SU-DHL-6 (cell line): ENCODE data around the gene PYY.

ENCODE experiments used
- H2AFZ ChIP-seq: fragments of 200-600 bp; sonication (generic); 2 replicates; pipeline ENCODE4 v1.6.1; 2014; ENCODE audit warnings: low read depth, mild to moderate bottlenecking, moderate library complexity, mixed read lengths, antibody characterized with exemption, low read length; ENCODE audit not compliant: severe bottlenecking
- H3F3A ChIP-seq: fragments of 200-600 bp; shearing (Covaris generic); 2 replicates; pipeline ENCODE4 v1.6.0; 2016; ENCODE audit warnings: antibody characterized with exemption, mild to moderate bottlenecking; ENCODE audit not compliant: insufficient read depth
- H3K27ac ChIP-seq: fragments of 200-600 bp; sonication (generic); 2 replicates; pipeline ENCODE4 v1.5.1; 2016; ENCODE audit warnings: low read depth, mild to moderate bottlenecking, low read length, moderate library complexity, mixed read lengths
- H3K27me3 ChIP-seq: fragments of 200-600 bp; sonication (generic), shearing (Covaris generic); 2 replicates; pipeline ENCODE4 v1.6.0; 2014; ENCODE audit warnings: mild to moderate bottlenecking, low read length
- H3K36me3 ChIP-seq: fragments of 200-600 bp; sonication (generic); 2 replicates; pipeline ENCODE4 v1.6.1; 2014; ENCODE audit warnings: mild to moderate bottlenecking, low read length, mixed read lengths
- H3K4me2 ChIP-seq: fragments of 300-600, 200-600 bp; shearing (Covaris generic), sonication (generic); 2 replicates; pipeline ENCODE4 v1.6.0; 2014; ENCODE audit warnings: low read length, low read depth, mild to moderate bottlenecking; ENCODE audit not compliant: poor library complexity, severe bottlenecking
- H3K4me3 ChIP-seq: fragments of 200-600 bp; sonication (generic); 2 replicates; pipeline ENCODE4 v1.5.1; 2014; ENCODE audit warnings: antibody characterized with exemption, low read length, mild to moderate bottlenecking, mixed read lengths; ENCODE audit not compliant: insufficient read depth, poor library complexity, severe bottlenecking
- H3K79me2 ChIP-seq: fragments of 200-600 bp; sonication (generic); 2 replicates; pipeline ENCODE4 v1.6.1; 2014; ENCODE audit warnings: mild to moderate bottlenecking, low read length, moderate library complexity; ENCODE audit not compliant: insufficient read depth
- H3K9ac ChIP-seq: fragments of 200-600 bp; sonication (generic); 2 replicates; pipeline ENCODE4 v1.7.0; 2014; ENCODE audit warnings: mild to moderate bottlenecking, low read length
- H3K9me2 ChIP-seq: fragments of 200-600 bp; sonication (generic); replicated peaks from 2 replicates; pipeline ENCODE4 v1.6.1; 2014; ENCODE audit warnings: low read length; ENCODE audit not compliant: insufficient read depth
- H3K9me3 ChIP-seq: fragments of 200-600 bp; sonication (generic); 2 replicates; pipeline ENCODE4 v1.6.1; 2014; ENCODE audit warnings: low read length, mixed read lengths; ENCODE audit not compliant: insufficient read depth
- H4K20me1 ChIP-seq: fragments of 200-600 bp; sonication (generic); 2 replicates; pipeline ENCODE4 v1.6.1; 2014; ENCODE audit warnings: low read depth, mild to moderate bottlenecking, antibody characterized with exemption, low read length, moderate library complexity, mixed read lengths
- CTCF ChIP-seq: fragments of 200-600 bp; sonication (generic); IDR thresholded peaks from one replicate; pipeline ENCODE4 v1.5.1; 2017; ENCODE audit warnings: antibody characterized with exemption, mild to moderate bottlenecking, low read length, moderate library complexity; ENCODE audit not compliant: insufficient read depth, poor library complexity, severe bottlenecking
- EZH2phosphoT487 ChIP-seq: fragments of 200-600 bp; sonication (generic), shearing (Covaris generic); conservative IDR thresholded peaks from 2 replicates; pipeline ENCODE4 v1.6.1; 2018; ENCODE audit warnings: mild to moderate bottlenecking, antibody characterized with exemption, low read length, moderate library complexity, mixed read lengths

PYY gene

DNA sequence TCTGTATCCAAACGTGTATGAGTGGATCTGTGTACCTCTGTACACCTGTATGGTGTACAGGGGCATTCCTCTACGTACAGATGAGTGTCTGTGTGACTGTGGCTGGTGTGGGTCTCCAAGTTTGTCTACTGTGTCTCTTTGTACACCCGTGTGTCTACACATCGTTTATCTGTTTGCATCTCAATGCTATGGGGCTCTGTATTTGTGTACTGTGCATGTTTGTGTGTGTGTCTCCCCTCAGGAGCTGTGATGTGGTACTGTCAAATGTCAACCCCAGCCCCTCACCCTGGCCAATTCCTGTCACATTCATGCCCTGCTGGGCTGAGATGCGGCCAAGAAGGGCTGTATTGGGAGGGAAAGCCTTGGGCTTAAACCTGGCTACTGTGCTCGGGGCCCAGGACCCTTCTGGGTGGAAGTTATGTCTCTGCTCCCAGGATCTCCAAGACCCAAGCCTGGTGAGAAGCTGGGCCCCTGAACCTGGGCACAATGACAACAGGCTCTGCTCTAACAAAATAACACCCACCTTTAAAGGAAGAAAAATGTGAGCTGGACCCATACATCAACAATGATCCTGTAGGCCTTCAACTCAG, 47.2 kb upstream of the PYY start:
- TF ChIP-seq EZH2phosphoT487 (no peak), CTCF (no peak)
- no peaks in the 10 kb centered on the region for H3K36me3 ChIP-seq

GRCh38 chr17:44000141-44000860, 46.6 kb upstream of the PYY start:
- Histone ChIP-seq H3K27me3 (no peaks in the 10 kb centered on the region), H2AFZ (no peak overlapping the region), H3K36me3 (no peaks in the 10 kb centered on the region), H3K4me3 (no peak overlapping the region), H3K9me2 (no peaks in the 10 kb centered on the region), H4K20me1 (no peaks in the 10 kb centered on the region), H3K9ac (no peak overlapping the region), H3K27ac (no peak overlapping the region), H3K9me3 (no peaks in the 10 kb centered on the region), H3F3A (no peaks in the 10 kb centered on the region), H3K4me2 (no peak overlapping the region), H3K79me2 (no peaks in the 10 kb centered on the region)
- TF ChIP-seq CTCF: no peak
- TF ChIP-seq EZH2phosphoT487: no peak

More for the DNA sequence above, 47.2 kb upstream of the PYY start:
- Histone ChIP-seq H3K9ac (no peak overlapping the region), H3K27ac (no peak overlapping the region), H3K79me2 (no peaks in the 10 kb centered on the region), H4K20me1 (no peaks in the 10 kb centered on the region), H3K4me2 (no peak overlapping the region), H3K9me3 (no peaks in the 10 kb centered on the region), H3K4me3 (no peak overlapping the region), H2AFZ (no peak overlapping the region), H3K9me2 (no peaks in the 10 kb centered on the region), H3K27me3 (no peaks in the 10 kb centered on the region), H3F3A (no peaks in the 10 kb centered on the region)

GRCh38 chr17:43999024-43999423, 45.3 kb upstream of the PYY start:
- H4K20me1 ChIP-seq: no peaks in the 10 kb centered on the region
- TF ChIP-seq EZH2phosphoT487 (no peak), CTCF (no peak)
- no peaks in the 10 kb centered on the region for H3K36me3 ChIP-seq
- no peaks in the 10 kb centered on the region for H3K9me2 ChIP-seq
- H3K4me2 ChIP-seq: no peak overlapping the region
- no peaks in the 10 kb centered on the region for H3K79me2 ChIP-seq
- no peak overlapping the region for H3K9ac ChIP-seq
- H3K9me3 ChIP-seq: no peaks in the 10 kb centered on the region
- no peaks in the 10 kb centered on the region for H3F3A ChIP-seq
- no peak overlapping the region for H3K4me3 ChIP-seq
- H3K27ac ChIP-seq: no peak overlapping the region
- no peaks in the 10 kb centered on the region for H3K27me3 ChIP-seq
- H2AFZ ChIP-seq: no peak overlapping the region
